Activated CD4-positive, alpha-beta memory T cell treated with anti-CD3 and anti-CD28 coated beads for 36 hours (primary cell): ENCODE results near the gene ANKMY1. TPM values are rescaled to one million over a fixed set of nuclear protein-coding genes. Genes with fewer than 3 reads are reported as not detected.

Experiments used
- CTCF ChIA-PET: fragments of 350-600 bp; sonication (Branson Sonifier 250); formaldehyde crosslinking; loops from one replicate; lab custom pipeline; 2021; ENCODE audit warnings: antibody characterized with exemption, inconsistent platforms; lab: Charles Lee
- POLR2A ChIA-PET: fragments of 350-600 bp; sonication (Branson Sonifier 250); formaldehyde crosslinking; loops from one replicate; lab custom pipeline; 2021; ENCODE audit warnings: antibody characterized with exemption; lab: Charles Lee
- DNase-seq: peaks from one replicate; pipeline ENCODE4 v3.0.0-alpha.2; 2020
- H3K27ac Mint-ChIP-seq: one replicate; pipeline ENCODE4 v1.8.0; 2021; ENCODE audit warnings: mixed read lengths
- H3K27me3 Mint-ChIP-seq: one replicate; pipeline ENCODE4 v1.8.0; 2021; ENCODE audit warnings: mixed read lengths
- H3K36me3 Mint-ChIP-seq: one replicate; pipeline ENCODE4 v1.8.0; 2021; ENCODE audit warnings: mixed read lengths
- H3K4me1 Mint-ChIP-seq: one replicate; pipeline ENCODE4 v1.8.0; 2021; ENCODE audit warnings: low read depth, mixed read lengths
- H3K4me3 Mint-ChIP-seq: one replicate; pipeline ENCODE4 v1.8.0; 2021; ENCODE audit warnings: mild to moderate bottlenecking, mixed read lengths
- H3K9me3 Mint-ChIP-seq: one replicate; pipeline ENCODE4 v1.8.0; 2021; ENCODE audit warnings: mixed read lengths
- intact Hi-C: fragments of 100-400 bp; cut with micrococcal nuclease; formaldehyde crosslinking; loops from one replicate; pipeline ENCODE4 v1.15.1; 2023
- total RNA-seq, 2 experiments: library from RNA; stranded (reverse); gene quantifications; one replicate each; pipeline ENCODE4 v1.2.3, GENCODE V29; 2021

Gene ANKMY1
- total RNA-seq, 2 experiments from 2014 or later, result 18.4 to 19.1 TPM

GRCh38 chr2:240585101-240585500, 27.3 kb upstream of the ANKMY1 start:
- ChIA-PET CTCF (interaction anchor here (0.6 to 5.8 kb wide), 3 partner anchors 20 to 71 kb away, joined by 3 to 89 read pairs (median 4); no protein-coding TSS in a partner anchor), POLR2A (interaction anchor here (1.0 to 4.1 kb wide), 6 partner anchors 12 to 36 kb away, joined by 3 to 57 read pairs (median 12); partner anchors contain the start of genes DUSP28 and RNPEPL1)
- H3K27ac Mint-ChIP-seq, result peak overlapping the region; percentile 28
- intact Hi-C loops, result loop anchor here (5.0 kb wide), 1 partner anchor 42 kb away; the partner anchor contains the start of gene GPR35
- H3K4me3 Mint-ChIP-seq, result peak overlapping the region; percentile 98
- no peaks in the 10 kb centered on the region for H3K9me3 Mint-ChIP-seq
- peaks cover 45% of the 10 kb centered on the region for H3K4me1 Mint-ChIP-seq
- H3K27me3 Mint-ChIP-seq, result no peaks in the 10 kb centered on the region
- peaks cover 8% of the 10 kb centered on the region for H3K36me3 Mint-ChIP-seq
- no peak for DNase-seq

GRCh38 chr2:240584486-240585031, 26.8 kb upstream of the ANKMY1 start:
- intact Hi-C loops, result loop anchor here (5.0 kb wide), 1 partner anchor 43 kb away; the partner anchor contains the start of gene GPR35
- peaks cover 13% of the 10 kb centered on the region for H3K36me3 Mint-ChIP-seq
- H3K4me3 Mint-ChIP-seq, result peak overlapping the region; percentile 98
- DNase-seq, result no peak
- CTCF ChIA-PET, result interaction anchor here (0.6 to 5.8 kb wide), 3 partner anchors 19 to 70 kb away, joined by 3 to 89 read pairs (median 4); no protein-coding TSS in a partner anchor
- H3K27me3 Mint-ChIP-seq, result no peaks in the 10 kb centered on the region
- POLR2A ChIA-PET, result interaction anchor here (1.0 to 4.1 kb wide), 3 partner anchors 11 to 23 kb away, joined by 3 to 34 read pairs (median 4); partner anchors contain the start of gene DUSP28
- no peaks in the 10 kb centered on the region for H3K9me3 Mint-ChIP-seq
- peak overlapping the region; percentile 28 for H3K27ac Mint-ChIP-seq
- H3K4me1 Mint-ChIP-seq, result peaks cover 50% of the 10 kb centered on the region

DNA sequence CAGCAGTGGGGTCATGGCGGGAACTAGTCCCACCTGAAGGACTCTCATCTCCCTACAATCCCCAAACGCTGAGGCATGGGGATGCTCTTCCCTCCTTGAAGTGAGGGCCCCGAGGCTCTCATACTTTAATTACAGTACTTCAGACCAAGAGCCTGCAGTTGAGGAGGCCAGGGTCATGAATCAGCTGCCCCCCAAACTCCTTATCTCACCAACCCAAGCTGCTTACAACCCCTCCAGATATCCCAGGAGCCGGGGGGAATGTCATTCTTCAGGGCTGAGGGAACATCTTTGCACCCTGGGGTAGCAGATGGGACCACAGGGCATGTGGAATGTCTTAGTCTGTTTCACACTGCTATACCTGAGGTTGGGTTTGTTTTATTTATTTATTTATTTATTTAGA, 26.0 kb upstream of the ANKMY1 start:
- intact Hi-C loops, result no loop called here
- no peak overlapping the region for H3K27ac Mint-ChIP-seq
- CTCF ChIA-PET, result interaction anchor here (5.8 kb wide), 1 partner anchor 18 kb away, joined by 89 read pairs; no protein-coding TSS in a partner anchor
- H3K4me1 Mint-ChIP-seq, result peaks cover 54% of the 10 kb centered on the region
- peaks cover 14% of the 10 kb centered on the region for H3K36me3 Mint-ChIP-seq
- no peaks in the 10 kb centered on the region for H3K9me3 Mint-ChIP-seq
- H3K4me3 Mint-ChIP-seq, result no peak overlapping the region
- no peak for DNase-seq
- POLR2A ChIA-PET, result no interaction called here
- no peaks in the 10 kb centered on the region for H3K27me3 Mint-ChIP-seq

GRCh38 chr2:240582781-240583180, 25.0 kb upstream of the ANKMY1 start:
- DNase-seq, result no peak
- ChIA-PET POLR2A (no interaction called here), CTCF (interaction anchor here (1.7 kb wide), 1 partner anchor 22 kb away, joined by 4 read pairs; no protein-coding TSS in a partner anchor)
- Mint-ChIP-seq H3K9me3 (no peaks in the 10 kb centered on the region), H3K36me3 (peaks cover 14% of the 10 kb centered on the region), H3K27ac (no peak overlapping the region), H3K27me3 (no peaks in the 10 kb centered on the region), H3K4me1 (peaks cover 48% of the 10 kb centered on the region), H3K4me3 (no peak overlapping the region)
- intact Hi-C loops, result no loop called here

- Mint-ChIP-seq H3K27me3 (no peaks in the 10 kb centered on the region), H3K27ac (no peak overlapping the region), H3K9me3 (no peaks in the 10 kb centered on the region), H3K4me3 (no peak overlapping the region), H3K36me3 (peaks cover 15% of the 10 kb centered on the region), H3K4me1 (peaks cover 41% of the 10 kb centered on the region)
- intact Hi-C loops, result no loop called here
- CTCF ChIA-PET, result interaction anchor here (1.7 kb wide), 1 partner anchor 21 kb away, joined by 4 read pairs; no protein-coding TSS in a partner anchor
- DNase-seq, result no peak
- POLR2A ChIA-PET, result no interaction called here
Observed at GRCh38 chr2:240581811-240582210, 24.0 kb upstream of the ANKMY1 start.

GRCh38 chr2:240579771-240580614, 22.2 kb upstream of the ANKMY1 start:
- intact Hi-C loops, result loop anchor here (1.0 kb wide), 3 partner anchors 11 to 19 kb away; no protein-coding TSS in a partner anchor
- no peaks in the 10 kb centered on the region for H3K9me3 Mint-ChIP-seq
- peak; percentile 91 for DNase-seq
- no peaks in the 10 kb centered on the region for H3K27me3 Mint-ChIP-seq
- H3K4me3 Mint-ChIP-seq, result no peak overlapping the region
- CTCF ChIA-PET, result interaction anchor here (0.8 to 3.4 kb wide), 12 partner anchors 8 to 763 kb away, joined by 3 to 58 read pairs (median 9); partner anchors contain the start of genes ANKMY1 and DUSP28
- peaks cover 39% of the 10 kb centered on the region for H3K4me1 Mint-ChIP-seq
- H3K27ac Mint-ChIP-seq, result peak overlapping the region; percentile 90
- POLR2A ChIA-PET, result interaction anchor here (1.1 to 1.6 kb wide), 6 partner anchors 9 to 26 kb away, joined by 4 to 26 read pairs (median 6); partner anchors contain the start of genes ANKMY1 and RNPEPL1
- H3K36me3 Mint-ChIP-seq, result peaks cover 13% of the 10 kb centered on the region

- CTCF ChIA-PET, result interaction anchor here (1.1 to 3.4 kb wide), 9 partner anchors 8 to 764 kb away, joined by 3 to 58 read pairs (median 13); partner anchors contain the start of genes ANKMY1 and DUSP28
- Mint-ChIP-seq H3K27me3 (no peaks in the 10 kb centered on the region), H3K4me3 (no peak overlapping the region), H3K27ac (peak overlapping the region; percentile 90), H3K4me1 (peaks cover 31% of the 10 kb centered on the region), H3K9me3 (no peaks in the 10 kb centered on the region), H3K36me3 (peaks cover 13% of the 10 kb centered on the region)
- POLR2A ChIA-PET, result interaction anchor here (1.3 to 1.6 kb wide), 5 partner anchors 11 to 27 kb away, joined by 4 to 26 read pairs (median 7); partner anchors contain the start of genes ANKMY1 and RNPEPL1
- intact Hi-C loops, result loop anchor here (1.0 kb wide), 3 partner anchors 10 to 18 kb away; no protein-coding TSS in a partner anchor
- peak; percentile 23 for DNase-seq
Observed at GRCh38 chr2:240579071-240579762, 21.4 kb upstream of the ANKMY1 start.

DNA sequence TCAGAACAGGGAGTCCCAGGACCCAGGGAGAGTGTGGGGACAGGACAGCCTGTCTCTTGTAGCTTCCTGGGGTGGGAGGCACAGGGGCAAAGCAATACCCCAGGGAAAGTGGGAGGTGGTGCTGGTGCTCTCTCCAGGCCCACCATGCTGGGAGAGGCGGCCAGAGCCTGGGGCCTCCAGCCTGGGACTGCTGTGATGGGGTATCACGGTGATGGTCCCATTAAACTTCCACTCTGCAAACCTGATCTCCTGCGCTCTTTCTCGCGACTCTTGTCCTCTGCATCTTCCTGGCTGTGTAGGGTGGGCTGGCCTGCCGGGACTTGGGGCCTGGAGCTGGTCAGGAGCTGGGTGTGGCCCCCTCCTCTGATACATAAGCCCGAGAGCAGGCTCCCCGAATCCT, 20.7 kb upstream of the ANKMY1 start:
- Mint-ChIP-seq H3K4me1 (peaks cover 30% of the 10 kb centered on the region), H3K4me3 (no peak overlapping the region), H3K27me3 (no peaks in the 10 kb centered on the region), H3K36me3 (peaks cover 13% of the 10 kb centered on the region), H3K9me3 (no peaks in the 10 kb centered on the region), H3K27ac (peak overlapping the region; percentile 90)
- intact Hi-C loops, result no loop called here
- ChIA-PET POLR2A (interaction anchor here (1.3 kb wide), 1 partner anchor 8 kb away, joined by 5 read pairs; the partner anchor contains the start of gene CAPN10), CTCF (interaction anchor here (3.4 kb wide), 1 partner anchor 12 kb away, joined by 58 read pairs; no protein-coding TSS in a partner anchor)
- DNase-seq, result no peak

DNA sequence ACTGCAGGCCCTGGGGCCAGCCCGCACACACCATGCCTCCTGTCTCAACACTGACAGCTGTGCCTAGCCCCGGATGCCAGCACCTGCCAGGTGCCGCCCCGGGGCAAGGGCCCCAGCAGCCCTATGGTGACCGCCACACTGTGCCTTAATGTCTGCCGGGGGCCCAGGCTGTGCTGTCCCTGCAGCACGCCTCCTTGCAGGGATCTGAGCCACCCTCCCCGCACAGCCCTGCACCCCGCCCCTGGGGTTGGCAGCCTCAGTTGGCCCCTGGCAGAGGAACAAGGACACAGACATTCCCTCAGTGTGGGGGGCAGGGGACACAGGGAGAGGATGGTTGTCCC, 20.3 kb upstream of the ANKMY1 start:
- Mint-ChIP-seq H3K9me3 (no peaks in the 10 kb centered on the region), H3K27ac (no peak overlapping the region), H3K27me3 (no peaks in the 10 kb centered on the region), H3K4me1 (peaks cover 29% of the 10 kb centered on the region), H3K36me3 (peaks cover 13% of the 10 kb centered on the region), H3K4me3 (no peak overlapping the region)
- intact Hi-C loops, result no loop called here
- POLR2A ChIA-PET, result interaction anchor here (1.3 kb wide), 1 partner anchor 8 kb away, joined by 5 read pairs; the partner anchor contains the start of gene CAPN10
- CTCF ChIA-PET, result interaction anchor here (3.4 kb wide), 1 partner anchor 12 kb away, joined by 58 read pairs; no protein-coding TSS in a partner anchor
- no peak for DNase-seq

DNA sequence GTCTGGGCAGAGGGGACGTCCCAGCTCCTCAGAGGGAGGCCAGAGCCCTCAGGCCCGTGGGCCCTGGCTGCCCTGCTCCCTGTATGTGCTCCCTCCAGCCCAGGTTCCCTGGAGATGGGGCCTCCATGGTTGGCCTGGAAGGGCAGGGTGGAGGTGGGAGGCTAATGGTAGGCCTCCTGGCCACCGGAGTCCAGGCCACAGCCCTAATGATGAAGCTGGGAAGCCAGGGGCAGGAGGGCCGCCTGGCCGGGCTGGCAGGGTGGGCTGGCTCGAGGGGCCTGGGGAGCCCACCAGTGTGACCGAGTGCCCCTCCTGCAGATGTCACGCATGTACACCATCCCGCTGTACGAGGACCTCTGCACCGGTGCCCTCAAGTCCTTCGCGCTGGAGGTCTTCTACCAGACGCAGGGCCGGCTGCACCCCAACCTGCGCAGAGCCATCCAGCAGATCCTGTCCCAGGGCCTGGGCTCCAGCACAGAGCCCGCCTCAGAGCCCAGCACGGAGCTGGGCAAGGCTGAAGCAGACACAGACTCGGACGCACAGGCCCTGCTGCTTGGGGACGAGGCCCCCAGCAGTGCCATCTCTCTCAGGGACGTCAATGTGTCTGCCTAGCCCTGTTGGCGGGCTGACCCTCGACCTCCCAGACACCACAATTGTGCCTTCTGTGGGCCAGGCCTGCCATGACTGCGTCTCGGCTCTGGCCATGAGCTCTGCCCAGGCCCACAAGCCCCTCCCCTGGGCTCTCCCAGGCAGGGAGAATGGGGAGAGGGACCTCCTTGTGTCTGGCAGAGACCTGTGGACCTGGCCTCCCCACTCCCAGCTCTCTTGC, 19.7 kb upstream of the ANKMY1 start:
- Mint-ChIP-seq H3K9me3 (no peaks in the 10 kb centered on the region), H3K27ac (no peak overlapping the region), H3K36me3 (peaks cover 13% of the 10 kb centered on the region), H3K4me1 (peaks cover 24% of the 10 kb centered on the region), H3K27me3 (no peaks in the 10 kb centered on the region), H3K4me3 (no peak overlapping the region)
- ChIA-PET POLR2A (interaction anchor here (1.3 kb wide), 1 partner anchor 9 kb away, joined by 5 read pairs; the partner anchor contains the start of gene CAPN10), CTCF (interaction anchor here (3.4 kb wide), 1 partner anchor 11 kb away, joined by 58 read pairs; no protein-coding TSS in a partner anchor)
- intact Hi-C loops, result no loop called here
- DNase-seq, result no peak
